GM21576 (cell line): ENCODE data around the gene GPR62.

Experiments used
- ATAC-seq: cut with Tn5 transposase; IDR thresholded peaks from one replicate; pipeline ENCODE4 v1.9.1; 2021; ENCODE audit warnings: mild to moderate bottlenecking, moderate library complexity; ENCODE audit not compliant: unreplicated experiment

Gene GPR62

GRCh38 chr3:51937611-51938450 is 17.4 kb upstream of the GPR62 start:
- ATAC-seq, result no peak

- no peak for ATAC-seq
Observed at GRCh38 chr3:51938780-51939425, 16.3 kb upstream of the GPR62 start.

- no peak for ATAC-seq
Observed at GRCh38 chr3:51940648-51941462, 14.3 kb upstream of the GPR62 start.

GRCh38 chr3:51941463-51941797 is 13.8 kb upstream of the GPR62 start:
- no peak for ATAC-seq

- peak; percentile 90 for ATAC-seq
Observed at GRCh38 chr3:51941798-51942602, 13.2 kb upstream of the GPR62 start, which contains the start of the genes PARP3 and RRP9. TSS of gene PARP3 (plus strand) at chr3:51942363. CDS start at chr3:51943356, 993 bp downstream. TSS of gene RRP9 (minus strand) at chr3:51941904. CDS start at chr3:51941867, 37 bp downstream.

GRCh38 chr3:51942603-51943450 is 12.4 kb upstream of the GPR62 start:
- no peak for ATAC-seq

- ATAC-seq, result no peak
Observed at GRCh38 chr3:51943451-51944391, 11.5 kb upstream of the GPR62 start.

GRCh38 chr3:51944451-51945021 is 10.6 kb upstream of the GPR62 start:
- ATAC-seq, result no peak

GRCh38 chr3:51945031-51945840 is 9.9 kb upstream of the GPR62 start:
- no peak for ATAC-seq

- no peak for ATAC-seq
Observed at GRCh38 chr3:51945926-51946705, 9.1 kb upstream of the GPR62 start.

- ATAC-seq, result no peak
Observed at GRCh38 chr3:51946796-51947195, 8.4 kb upstream of the GPR62 start.

GRCh38 chr3:51947215-51947900 is 7.8 kb upstream of the GPR62 start:
- ATAC-seq, result no peak

- no peak for ATAC-seq
Observed at GRCh38 chr3:51948016-51948580, 7.1 kb upstream of the GPR62 start.

- ATAC-seq, result no peak
Observed at GRCh38 chr3:51949121-51949520, 6.1 kb upstream of the GPR62 start.

GRCh38 chr3:51950899-51951298 is 4.3 kb upstream of the GPR62 start:
- no peak for ATAC-seq

- ATAC-seq, result no peak
Observed at GRCh38 chr3:51953445-51953844, 1.7 kb upstream of the GPR62 start.
